Measurements from ENCODE around the gene SPART.

Gene SPART

DNA sequence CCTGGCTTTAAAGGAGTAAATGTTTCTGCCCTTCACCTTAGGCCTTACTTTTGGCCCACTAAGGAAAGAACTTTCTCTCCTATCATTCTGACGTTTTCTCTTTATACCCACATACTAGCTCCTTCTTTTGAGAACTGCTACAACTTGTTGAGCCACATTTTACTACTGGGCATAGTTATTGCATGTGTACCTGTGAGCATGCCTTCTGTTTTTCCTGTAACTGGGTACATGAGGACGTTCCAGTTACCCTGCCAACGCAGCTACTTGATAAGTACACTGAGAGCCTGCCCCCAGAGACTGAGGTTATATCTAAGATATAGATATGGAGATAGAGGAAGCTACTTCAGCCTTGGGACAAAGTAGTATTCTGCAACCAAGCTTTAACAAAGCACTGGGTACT is 52.1 kb downstream of the SPART start:
- Histone ChIP-seq H3K27ac (no peak overlapping the region), H3K36me3 (no peaks in the 10 kb centered on the region), H3K4me1 (no peaks in the 10 kb centered on the region), H3K4me2 (no peak overlapping the region), H3K27me3 (no peaks in the 10 kb centered on the region), H4K20me1 (no peaks in the 10 kb centered on the region), H3K4me3 (no peak overlapping the region), H3K9me3 (peaks cover 32% of the 10 kb centered on the region), H3K9ac (no peak overlapping the region)
- no peak for TF ChIP-seq Cebpa-rat (IDR thresholded peaks at IDR 0.05)

- H3K4me1 ChIP-seq: no peaks in the 10 kb centered on the region
- no peak overlapping the region for H3K9ac ChIP-seq
- no peak overlapping the region for H3K4me2 ChIP-seq
- H3K36me3 ChIP-seq: no peaks in the 10 kb centered on the region
- TF ChIP-seq Cebpa-rat (IDR thresholded peaks at IDR 0.05): no peak
- no peak overlapping the region for H3K4me3 ChIP-seq
- no peaks in the 10 kb centered on the region for H3K27me3 ChIP-seq
- no peak overlapping the region for H3K27ac ChIP-seq
- H4K20me1 ChIP-seq: no peaks in the 10 kb centered on the region
- peaks cover 34% of the 10 kb centered on the region for H3K9me3 ChIP-seq
Observed at GRCh38 chr13:36293497-36293896, 52.7 kb downstream of the SPART start.

- no peak overlapping the region for H3K9ac ChIP-seq
- H3K4me3 ChIP-seq: no peak overlapping the region
- no peaks in the 10 kb centered on the region for H3K27me3 ChIP-seq
- H3K36me3 ChIP-seq: no peaks in the 10 kb centered on the region
- no peaks in the 10 kb centered on the region for H3K4me1 ChIP-seq
- no peak for TF ChIP-seq Cebpa-rat (IDR thresholded peaks at IDR 0.05)
- H3K27ac ChIP-seq: no peak overlapping the region
- no peaks in the 10 kb centered on the region for H4K20me1 ChIP-seq
- H3K9me3 ChIP-seq: peaks cover 49% of the 10 kb centered on the region
- H3K4me2 ChIP-seq: no peak overlapping the region
Observed at GRCh38 chr13:36288794-36289391, 57.3 kb downstream of the SPART start.

DNA sequence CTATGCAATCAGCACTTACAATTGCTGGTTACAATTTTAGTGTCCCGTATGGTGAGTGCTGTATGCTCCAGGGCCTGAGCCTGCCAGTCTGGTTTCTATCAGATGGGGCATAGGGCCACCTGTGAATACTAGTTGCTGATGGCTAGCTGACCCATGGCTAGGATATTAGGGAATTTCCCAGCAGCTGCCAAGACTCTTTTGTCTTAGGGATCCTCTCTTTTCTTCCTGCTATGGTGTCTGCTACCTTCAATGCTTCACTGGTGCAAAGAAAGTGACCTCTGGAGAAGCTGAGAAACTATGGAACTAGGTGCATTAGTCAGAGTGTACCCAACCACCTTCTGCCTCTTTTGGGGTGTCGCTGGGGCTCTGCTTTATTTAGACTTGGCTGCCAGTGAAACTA is 60.2 kb downstream of the SPART start:
- H3K4me3 ChIP-seq: no peak overlapping the region
- no peak overlapping the region for H3K27ac ChIP-seq
- no peak overlapping the region for H3K4me2 ChIP-seq
- TF ChIP-seq Cebpa-rat (IDR thresholded peaks at IDR 0.05): no peak
- H3K4me1 ChIP-seq: no peaks in the 10 kb centered on the region
- no peaks in the 10 kb centered on the region for H3K27me3 ChIP-seq
- no peaks in the 10 kb centered on the region for H4K20me1 ChIP-seq
- H3K9me3 ChIP-seq: peaks cover 43% of the 10 kb centered on the region
- no peak overlapping the region for H3K9ac ChIP-seq
- H3K36me3 ChIP-seq: no peaks in the 10 kb centered on the region

- H3K27ac ChIP-seq: no peak overlapping the region
- H3K4me3 ChIP-seq: no peak overlapping the region
- no peaks in the 10 kb centered on the region for H3K36me3 ChIP-seq
- H4K20me1 ChIP-seq: no peaks in the 10 kb centered on the region
- H3K4me2 ChIP-seq: no peak overlapping the region
- no peak overlapping the region for H3K9ac ChIP-seq
- TF ChIP-seq Cebpa-rat (IDR thresholded peaks at IDR 0.05): no peak
- no peaks in the 10 kb centered on the region for H3K4me1 ChIP-seq
- H3K9me3 ChIP-seq: peaks cover 17% of the 10 kb centered on the region
- no peaks in the 10 kb centered on the region for H3K27me3 ChIP-seq
Observed at GRCh38 chr13:36282821-36283432, 63.3 kb downstream of the SPART start.

DNA sequence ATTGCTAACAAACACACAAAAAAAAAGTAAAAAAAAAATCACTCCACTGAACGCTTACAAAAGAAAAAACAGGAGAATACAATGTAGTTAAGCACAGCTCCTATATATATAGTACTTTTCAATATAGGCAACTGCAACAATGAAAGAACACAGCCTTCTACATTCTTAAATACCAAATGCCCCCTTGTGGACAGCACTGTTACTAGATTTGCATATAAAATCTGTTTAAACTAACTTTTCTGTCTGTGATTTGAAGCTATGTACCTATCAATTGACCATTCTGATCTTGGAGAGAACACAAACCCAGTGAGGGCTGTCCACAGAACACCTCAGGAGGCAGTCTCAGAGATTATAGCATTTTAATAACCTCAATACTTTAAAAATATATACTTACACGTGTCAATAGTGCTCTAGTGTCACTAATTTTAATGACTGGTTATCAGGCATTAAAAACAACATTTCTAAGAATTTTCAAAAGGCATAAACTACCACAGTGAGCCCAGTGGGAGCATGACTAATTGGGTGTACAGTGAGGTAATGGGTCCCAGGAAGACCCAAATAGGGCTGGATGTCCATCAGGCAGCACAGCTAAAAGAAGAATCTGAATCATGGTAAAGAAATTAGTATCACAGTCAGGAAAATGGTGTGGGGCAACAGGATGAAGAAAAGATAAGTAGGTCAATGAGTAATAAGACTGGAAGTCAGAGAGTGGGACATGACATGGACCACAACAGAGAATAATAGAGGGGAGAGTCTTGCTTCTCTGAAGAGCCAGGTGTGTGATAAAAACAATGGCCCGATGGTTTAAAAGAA is 70.8 kb downstream of the SPART start:
- Histone ChIP-seq H3K9ac (no peak overlapping the region), H3K27ac (no peak overlapping the region)

DNA sequence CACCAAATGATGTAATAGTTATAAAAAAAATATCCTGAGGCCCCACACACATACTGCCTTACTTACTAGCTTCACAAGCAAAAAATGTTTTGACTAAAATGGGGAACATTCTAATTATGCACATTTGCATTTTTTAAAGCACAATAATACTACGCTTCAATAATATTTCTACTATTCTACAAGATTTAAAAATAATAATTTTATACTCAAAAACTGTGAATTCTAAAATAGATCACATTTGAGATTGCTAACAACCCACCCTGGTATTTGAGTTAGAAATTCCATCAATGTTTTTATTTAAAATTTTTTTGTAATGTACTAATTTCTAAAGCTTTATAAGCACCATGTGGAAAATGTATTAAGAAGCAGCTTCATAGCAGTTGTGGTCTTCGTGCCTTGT is 72.8 kb downstream of the SPART start:
- Histone ChIP-seq H3K4me2 (no peak overlapping the region), H3K9ac (no peak overlapping the region), H3K27ac (no peak overlapping the region), H3K36me3 (no peaks in the 10 kb centered on the region), H3K4me1 (peaks cover 6% of the 10 kb centered on the region; the same call in 1 of the 2 replicates), H3K27me3 (no peaks in the 10 kb centered on the region), H3K4me3 (no peak overlapping the region), H4K20me1 (no peaks in the 10 kb centered on the region), H3K9me3 (no peaks in the 10 kb centered on the region)
- TF ChIP-seq Cebpa-rat (IDR thresholded peaks at IDR 0.05): no peak

More for the DNA sequence above, 70.8 kb downstream of the SPART start:
- H3K4me3 ChIP-seq: no peak overlapping the region
- peaks cover 6% of the 10 kb centered on the region; the same call in 1 of the 2 replicates for H3K4me1 ChIP-seq
- no peak for TF ChIP-seq Cebpa-rat (IDR thresholded peaks at IDR 0.05)
- no peaks in the 10 kb centered on the region for H3K9me3 ChIP-seq
- no peaks in the 10 kb centered on the region for H3K36me3 ChIP-seq
- no peaks in the 10 kb centered on the region for H3K27me3 ChIP-seq
- H3K4me2 ChIP-seq: no peak overlapping the region
- H4K20me1 ChIP-seq: no peaks in the 10 kb centered on the region

GRCh38 chr13:36261976-36262375 is 84.2 kb downstream of the SPART start:
- H4K20me1 ChIP-seq: no peaks in the 10 kb centered on the region
- H3K9ac ChIP-seq: no peak overlapping the region
- H3K4me1 ChIP-seq: no peaks in the 10 kb centered on the region
- H3K27ac ChIP-seq: no peak overlapping the region
- peaks cover 16% of the 10 kb centered on the region for H3K9me3 ChIP-seq
- no peak overlapping the region for H3K4me3 ChIP-seq
- no peaks in the 10 kb centered on the region for H3K27me3 ChIP-seq
- no peak overlapping the region for H3K4me2 ChIP-seq
- no peak for TF ChIP-seq Cebpa-rat (IDR thresholded peaks at IDR 0.05)
- H3K36me3 ChIP-seq: no peaks in the 10 kb centered on the region

- no peaks in the 10 kb centered on the region for H3K27me3 ChIP-seq
- no peak overlapping the region for H3K4me3 ChIP-seq
- no peaks in the 10 kb centered on the region for H3K36me3 ChIP-seq
- H3K4me1 ChIP-seq: no peaks in the 10 kb centered on the region
- no peak overlapping the region for H3K27ac ChIP-seq
- peaks cover 16% of the 10 kb centered on the region for H3K9me3 ChIP-seq
- H3K9ac ChIP-seq: no peak overlapping the region
- no peak overlapping the region for H3K4me2 ChIP-seq
- H4K20me1 ChIP-seq: no peaks in the 10 kb centered on the region
- no peak for TF ChIP-seq Cebpa-rat (IDR thresholded peaks at IDR 0.05)
Observed at GRCh38 chr13:36261011-36261410, 85.2 kb downstream of the SPART start.

Data from BLaER1 (cell line).